ENCODE data around the gene VPS37B. TPM values are rescaled to one million over a fixed set of nuclear protein-coding genes. Genes with fewer than 3 reads are reported as not detected.

The VPS37B gene
- total and polyA plus RNA-seq, 2 donors (not counting 3 experiments of a cell fraction or from before 2014, with no cell fraction given): 39.5 to 45.9 TPM

- Histone ChIP-seq H2AFZ (ENCODE audit: low read depth, low read length) (no peak overlapping the region), H3K36me3 (ENCODE audit: control insufficient read depth in 2 of 2, extremely low read depth in 1 of 2, insufficient read depth in 2 of 2, low read length in 2 of 2) (no peaks in the 10 kb centered on the region), H3K4me1 (ENCODE audit: control insufficient read depth, extremely low read depth, insufficient read depth, low read length) (peaks cover 64% of the 10 kb centered on the region), H3K9me1 (replicated peaks; ENCODE audit: control insufficient read depth, extremely low read depth, insufficient read depth, low read length) (no peaks in the 10 kb centered on the region), H4K20me1 (replicated peaks; ENCODE audit: control insufficient read depth, extremely low read depth, insufficient read depth, low read length) (no peaks in the 10 kb centered on the region), H3K9ac (replicated peaks; ENCODE audit: extremely low read depth, insufficient read depth, low read length) (no peak overlapping the region), H3K4me2 (ENCODE audit: insufficient read depth, low read length) (no peak overlapping the region), H3K27ac (ENCODE audit: insufficient read depth, low read depth, low read length) (peak overlapping the region; percentile 38), H3K9me3 (replicated peaks; ENCODE audit: control insufficient read depth, insufficient read depth, low read length) (no peaks in the 10 kb centered on the region), H3K4me3 (replicated peaks in 1 of 3; ENCODE audit: insufficient read depth in 1 of 3, low read depth in 1 of 3, low read length in 3 of 3) (no peak overlapping the region), H3K79me2 (ENCODE audit: control insufficient read depth, insufficient read depth, low read length) (peaks cover 87% of the 10 kb centered on the region), H3K27me3 (ENCODE audit: control insufficient read depth in 2 of 2, insufficient read depth in 2 of 2, low read length in 2 of 2) (no peaks in the 10 kb centered on the region)
- ChIA-PET CTCF (interaction anchor here (1.5 to 1.9 kb wide), 2 partner anchors 11 to 61 kb away, joined by 5 to 10 read pairs; no protein-coding TSS in a partner anchor), POLR2A (interaction anchor here (0.7 kb wide), 1 partner anchor 21 kb away, joined by 4 read pairs; no protein-coding TSS in a partner anchor)
- TF ChIP-seq POLR2AphosphoS5 (IDR thresholded peaks at IDR 0.05; ENCODE audit: insufficient read depth, low read depth, low read length) (no peak), GATA2 (IDR thresholded peaks at IDR 0.05; ENCODE audit: insufficient read depth, insufficient read length, low read depth, low read length) (no peak)
- no peak for DNase-seq (ENCODE audit: low read depth, low spot score)
- dilution Hi-C loops (cut with MboI; ENCODE audit: extremely low pct_ligation_motif_present, low sequenced_read_pairs): no loop called here
- intact Hi-C loops (cut with micrococcal nuclease): no loop called here
- no TSS peak for BruUV-seq (replicated peaks)
- no peak for FAIRE-seq
These were observed 6.0 kb downstream of the VPS37B start for GRCh38 chr12:122889761-122890520.

DNA sequence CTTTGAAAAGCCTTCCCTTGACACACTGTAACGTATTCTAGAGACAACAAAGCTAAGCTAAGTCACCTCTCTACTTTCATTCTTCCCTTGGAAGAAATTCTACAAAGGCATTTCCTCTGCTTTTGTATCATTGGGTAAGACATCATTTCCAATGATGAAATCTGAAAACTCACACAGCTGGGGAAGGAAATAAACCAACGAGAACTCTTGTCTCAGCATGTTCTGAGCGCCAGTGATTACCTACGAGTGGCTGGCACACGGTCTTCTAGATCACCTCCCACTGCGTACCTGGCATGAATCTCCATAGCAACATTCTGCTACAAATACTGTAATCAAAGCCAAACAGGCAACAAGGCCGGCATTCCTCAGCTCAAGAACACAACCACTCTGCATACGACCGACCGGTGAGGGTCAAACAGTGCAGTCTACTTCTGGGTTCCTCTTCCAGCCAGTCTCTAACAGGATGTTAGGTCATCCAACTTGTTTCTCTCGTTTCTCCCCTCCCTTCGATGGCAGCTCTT lies 7.6 kb downstream of the VPS37B start:
- no peak for TF ChIP-seq MYC (IDR thresholded peaks at IDR 0.05; ENCODE audit: low read depth, low read length)
- TF ChIP-seq, protein P1, sequence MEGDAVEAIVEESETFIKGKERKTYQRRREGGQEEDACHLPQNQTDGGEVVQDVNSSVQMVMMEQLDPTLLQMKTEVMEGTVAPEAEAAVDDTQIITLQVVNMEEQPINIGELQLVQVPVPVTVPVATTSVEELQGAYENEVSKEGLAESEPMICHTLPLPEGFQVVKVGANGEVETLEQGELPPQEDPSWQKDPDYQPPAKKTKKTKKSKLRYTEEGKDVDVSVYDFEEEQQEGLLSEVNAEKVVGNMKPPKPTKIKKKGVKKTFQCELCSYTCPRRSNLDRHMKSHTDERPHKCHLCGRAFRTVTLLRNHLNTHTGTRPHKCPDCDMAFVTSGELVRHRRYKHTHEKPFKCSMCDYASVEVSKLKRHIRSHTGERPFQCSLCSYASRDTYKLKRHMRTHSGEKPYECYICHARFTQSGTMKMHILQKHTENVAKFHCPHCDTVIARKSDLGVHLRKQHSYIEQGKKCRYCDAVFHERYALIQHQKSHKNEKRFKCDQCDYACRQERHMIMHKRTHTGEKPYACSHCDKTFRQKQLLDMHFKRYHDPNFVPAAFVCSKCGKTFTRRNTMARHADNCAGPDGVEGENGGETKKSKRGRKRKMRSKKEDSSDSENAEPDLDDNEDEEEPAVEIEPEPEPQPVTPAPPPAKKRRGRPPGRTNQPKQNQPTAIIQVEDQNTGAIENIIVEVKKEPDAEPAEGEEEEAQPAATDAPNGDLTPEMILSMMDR (IDR thresholded peaks at IDR 0.05; ENCODE audit: extremely low read depth in 1 of 2, insufficient read depth in 1 of 2, low read depth in 1 of 2, low read length in 2 of 2): no peak
- TF ChIP-seq GATA2 (IDR thresholded peaks at IDR 0.05; ENCODE audit: insufficient read depth, insufficient read length, low read depth, low read length): no peak
- TF ChIP-seq POLR2AphosphoS5 (IDR thresholded peaks at IDR 0.05; ENCODE audit: insufficient read depth, low read depth, low read length): peak; percentile 61
- TF ChIP-seq POLR2A (IDR thresholded peaks at IDR 0.05; ENCODE audit: low read depth, low read length): peak; percentile 76
- TSS peak; percentile 53 for BruUV-seq (replicated peaks)
- peak; percentile 96 for DNase-seq (ENCODE audit: low read depth, low spot score)
- H3K79me2 ChIP-seq (ENCODE audit: control insufficient read depth, insufficient read depth, low read length): peaks cover 86% of the 10 kb centered on the region
- FAIRE-seq: peak; percentile 96
- intact Hi-C loops (cut with micrococcal nuclease) (loop anchor here (1.0 kb wide), 1 partner anchor 16 kb away; no protein-coding TSS in a partner anchor), dilution Hi-C loops (cut with MboI; ENCODE audit: extremely low pct_ligation_motif_present, low sequenced_read_pairs) (no loop called here)
- H3K9ac ChIP-seq (replicated peaks; ENCODE audit: extremely low read depth, insufficient read depth, low read length): peak overlapping the region; percentile 71
- H2AFZ ChIP-seq (ENCODE audit: low read depth, low read length): no peak overlapping the region
- no peaks in the 10 kb centered on the region for H4K20me1 ChIP-seq (replicated peaks; ENCODE audit: control insufficient read depth, extremely low read depth, insufficient read depth, low read length)
- H3K36me3 ChIP-seq (ENCODE audit: control insufficient read depth in 2 of 2, extremely low read depth in 1 of 2, insufficient read depth in 2 of 2, low read length in 2 of 2): no peaks in the 10 kb centered on the region
- H3K4me3 ChIP-seq (replicated peaks in 1 of 3; ENCODE audit: insufficient read depth in 1 of 3, low read depth in 1 of 3, low read length in 3 of 3): peak overlapping the region in 2 of 3 experiments; percentile 10 to 24
- no peaks in the 10 kb centered on the region for H3K9me3 ChIP-seq (replicated peaks; ENCODE audit: control insufficient read depth, insufficient read depth, low read length)
- H3K27ac ChIP-seq (ENCODE audit: insufficient read depth, low read depth, low read length): peak overlapping the region; percentile 87
- peak overlapping the region; percentile 21 for H3K4me2 ChIP-seq (ENCODE audit: insufficient read depth, low read length)
- ChIA-PET POLR2A (interaction anchor here (0.5 to 1.3 kb wide), 3 partner anchors 16 to 86 kb away, joined by 3 to 4 read pairs (median 3); no protein-coding TSS in a partner anchor), CTCF (interaction anchor here (0.8 to 1.9 kb wide), 11 partner anchors 9 to 350 kb away, joined by 3 to 10 read pairs (median 3); partner anchors contain the start of gene ABCB9)
- H3K27me3 ChIP-seq (ENCODE audit: control insufficient read depth in 2 of 2, insufficient read depth in 2 of 2, low read length in 2 of 2): no peaks in the 10 kb centered on the region
- peaks cover 66% of the 10 kb centered on the region for H3K4me1 ChIP-seq (ENCODE audit: control insufficient read depth, extremely low read depth, insufficient read depth, low read length)
- no peaks in the 10 kb centered on the region for H3K9me1 ChIP-seq (replicated peaks; ENCODE audit: control insufficient read depth, extremely low read depth, insufficient read depth, low read length)
